ENCODE data around the gene ARAP2. TPM values are rescaled to one million over a fixed set of nuclear protein-coding genes. Genes with fewer than 3 reads are reported as not detected.

The ARAP2 gene
- total and polyA plus RNA-seq, 10 donors, result 6.8 to 161 (median 69.6) TPM

- H3K9me3 ChIP-seq, result no peaks in the 10 kb centered on the region
- H3K27ac ChIP-seq, result peak overlapping the region in 5 of 8 donors; percentile 34 to 84 (median 73)
- no peaks in the 10 kb centered on the region for H3K36me3 ChIP-seq
- peak overlapping the region in 6 of 8 donors; percentile 0 to 48 (median 19) for H3K4me3 ChIP-seq
- intact Hi-C loops (cut with DNase I; ENCODE audit: low total_unique reads), result no loop called here
- DNase-seq, result no peak
- TF ChIP-seq CTCF (IDR thresholded peaks at IDR 0.05 in 8 of 11, conservative IDR thresholded peaks at IDR 0.05 in 3 of 11) (no peak), POLR2A (IDR thresholded peaks at IDR 0.05) (no peak), POLR2AphosphoS5 (IDR thresholded peaks at IDR 0.05) (no peak)
- H3K4me1 ChIP-seq, result peaks cover 0 to 13% (median 0%) of the 10 kb centered on the region in 6 donors
- no peaks in the 10 kb centered on the region for H3K27me3 ChIP-seq (replicated peaks in 1 of 7)
Measured at GRCh38 chr4:36282503-36283030, 38.3 kb upstream of the ARAP2 start.

- Histone ChIP-seq H3K27ac (peak within 1 kb of the TSS in 6 of 8 donors; percentile 41 to 84 (median 64)), H3K4me3 (peak within 1 kb of the TSS in 6 of 8 donors; percentile 0 to 48 (median 19))
- intact Hi-C loops (cut with DNase I; ENCODE audit: low total_unique reads), result no loop called here
Measured at GRCh38 chr4:36281384-36282106, 37.2 kb upstream of the ARAP2 start, which contains the start of gene DTHD1. DTHD1 (plus strand) TSS chr4:36281616; CDS start chr4:36281759, 143 bp downstream.

GRCh38 chr4:36280555-36280954 lies 36.2 kb upstream of the ARAP2 start:
- no peaks in the 10 kb centered on the region for H3K27me3 ChIP-seq (replicated peaks in 1 of 7)
- no peaks in the 10 kb centered on the region for H3K9me3 ChIP-seq
- intact Hi-C loops (cut with DNase I; ENCODE audit: low total_unique reads), result no loop called here
- no peak overlapping the region for H3K4me3 ChIP-seq
- peaks cover 0 to 8% (median 0%) of the 10 kb centered on the region in 6 donors for H3K4me1 ChIP-seq
- no peak for DNase-seq
- no peaks in the 10 kb centered on the region for H3K36me3 ChIP-seq
- TF ChIP-seq POLR2AphosphoS5 (IDR thresholded peaks at IDR 0.05) (no peak), CTCF (IDR thresholded peaks at IDR 0.05 in 8 of 11, conservative IDR thresholded peaks at IDR 0.05 in 3 of 11) (no peak), POLR2A (IDR thresholded peaks at IDR 0.05) (no peak)
- peak overlapping the region in 2 of 8 donors; percentile 76 to 84 for H3K27ac ChIP-seq
- 52 to 76% (median 68%) methylated on average over 4 of the region's 4 CpGs for WGBS, 5 donors

More at GRCh38 chr4:36281384-36282106, 37.2 kb upstream of the ARAP2 start, which contains the start of gene DTHD1:
- TF ChIP-seq POLR2AphosphoS5 (IDR thresholded peaks at IDR 0.05), result peak in 1 of 3 donors; percentile 45
- TF ChIP-seq POLR2A (IDR thresholded peaks at IDR 0.05), result no peak
- no peak for TF ChIP-seq CTCF (IDR thresholded peaks at IDR 0.05 in 8 of 11, conservative IDR thresholded peaks at IDR 0.05 in 3 of 11)
- 86 to 89% (median 88%) methylated on average over 5 of the region's 5 CpGs for WGBS, 5 donors
- Histone ChIP-seq H3K9me3 (no peaks in the 10 kb centered on the region), H3K36me3 (no peaks in the 10 kb centered on the region), H3K27me3 (replicated peaks in 1 of 7) (no peaks in the 10 kb centered on the region), H3K4me1 (peaks cover 0 to 13% (median 0%) of the 10 kb centered on the region in 6 donors)
- DNase-seq, result no peak

- H3K27me3 ChIP-seq (replicated peaks in 1 of 7), result no peaks in the 10 kb centered on the region
- peak overlapping the region in 3 of 8 donors; percentile 1 to 35 (median 9) for H3K27ac ChIP-seq
- H3K4me1 ChIP-seq, result peaks cover 0 to 5% (median 0%) of the 10 kb centered on the region in 6 donors
- no peaks in the 10 kb centered on the region for H3K9me3 ChIP-seq
- 78 to 86% (median 80%) methylated on average over 2 of the region's 2 CpGs for WGBS, 5 donors
- DNase-seq, result no peak
- no peak for TF ChIP-seq POLR2AphosphoS5 (IDR thresholded peaks at IDR 0.05)
- TF ChIP-seq CTCF (IDR thresholded peaks at IDR 0.05 in 8 of 11, conservative IDR thresholded peaks at IDR 0.05 in 3 of 11), result no peak
- TF ChIP-seq POLR2A (IDR thresholded peaks at IDR 0.05), result no peak
- no peak overlapping the region for H3K4me3 ChIP-seq
- intact Hi-C loops (cut with DNase I; ENCODE audit: low total_unique reads), result no loop called here
- no peaks in the 10 kb centered on the region for H3K36me3 ChIP-seq
Measured at GRCh38 chr4:36278789-36279188, 34.5 kb upstream of the ARAP2 start.

Measured in spleen (tissue), 11 donors.